ENCODE measurements around the gene NRROS.

GRCh38 chr3:196662711-196663571, 23.4 kb downstream of the NRROS start:
- TF ChIP-seq POLR2AphosphoS5 (IDR thresholded peaks at IDR 0.05) (no peak), EP300 (IDR thresholded peaks at IDR 0.05; ENCODE audit: low read depth) (no peak), CTCF (IDR thresholded peaks at IDR 0.05) (no peak), POLR2A (IDR thresholded peaks at IDR 0.05) (no peak)
